Right forelimb (tissue), 1 donor: ENCODE results near the gene NR5A2.

Experiments used
- DNase-seq: peaks from one replicate; pipeline ENCODE4 v3.0.0-alpha.2; 2018

NR5A2 gene

DNA sequence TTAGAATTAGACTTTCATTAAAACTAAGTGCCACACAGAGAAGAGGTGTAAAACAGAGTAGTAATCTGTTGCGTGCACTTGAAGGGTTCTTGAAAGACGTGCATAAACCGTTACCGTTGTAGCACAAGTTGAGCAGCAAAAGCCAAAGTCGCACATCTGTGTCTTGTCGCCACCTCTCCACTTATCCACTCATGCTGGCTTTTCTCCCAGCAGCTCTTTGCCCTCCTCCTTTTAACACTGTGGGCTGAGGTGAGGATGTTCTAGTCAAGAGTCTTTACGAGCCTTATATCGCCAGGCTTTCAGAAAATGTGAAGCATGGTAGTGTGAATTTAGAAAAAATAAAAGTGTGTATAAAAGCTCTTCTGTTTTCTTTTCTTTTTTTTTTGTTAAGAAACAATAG, 48.0 kb downstream of the NR5A2 start:
- no peak for DNase-seq

- DNase-seq: no peak
These were observed 48.5 kb downstream of the NR5A2 start for GRCh38 chr1:200075938-200076546.

DNA sequence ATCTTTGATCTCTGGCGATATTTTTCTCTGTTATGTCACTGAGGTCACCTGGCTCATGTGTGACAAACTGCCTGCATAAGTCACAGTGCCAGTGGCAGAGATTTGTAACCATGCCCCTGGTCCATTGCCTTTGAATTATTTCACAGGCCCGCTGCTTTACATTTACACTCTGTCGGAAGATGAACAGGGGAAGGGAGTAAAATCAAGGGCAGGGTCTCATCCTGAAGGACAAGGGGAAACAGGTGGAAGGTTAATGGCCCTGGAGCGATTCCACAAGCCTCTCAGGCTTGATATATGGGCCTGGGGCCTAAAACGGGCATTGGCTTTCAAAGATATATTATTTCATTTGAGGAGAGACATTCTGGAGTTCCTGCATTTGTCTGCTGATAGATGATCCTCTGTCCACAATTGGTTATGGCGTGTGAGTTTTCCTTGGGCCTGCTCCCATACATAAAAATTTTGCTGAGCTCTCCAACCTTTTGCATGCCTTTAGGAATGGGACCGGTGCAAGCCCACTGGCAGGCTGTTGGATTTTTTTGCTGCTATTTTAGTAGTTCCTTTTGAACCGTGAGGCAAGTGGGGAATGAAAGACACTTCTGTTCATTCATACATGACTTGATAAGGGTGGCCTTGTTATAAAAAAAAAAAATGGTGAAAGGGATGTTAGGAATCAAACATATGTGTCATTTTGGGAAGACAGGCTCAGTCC, 51.9 kb downstream of the NR5A2 start:
- no peak for DNase-seq

DNA sequence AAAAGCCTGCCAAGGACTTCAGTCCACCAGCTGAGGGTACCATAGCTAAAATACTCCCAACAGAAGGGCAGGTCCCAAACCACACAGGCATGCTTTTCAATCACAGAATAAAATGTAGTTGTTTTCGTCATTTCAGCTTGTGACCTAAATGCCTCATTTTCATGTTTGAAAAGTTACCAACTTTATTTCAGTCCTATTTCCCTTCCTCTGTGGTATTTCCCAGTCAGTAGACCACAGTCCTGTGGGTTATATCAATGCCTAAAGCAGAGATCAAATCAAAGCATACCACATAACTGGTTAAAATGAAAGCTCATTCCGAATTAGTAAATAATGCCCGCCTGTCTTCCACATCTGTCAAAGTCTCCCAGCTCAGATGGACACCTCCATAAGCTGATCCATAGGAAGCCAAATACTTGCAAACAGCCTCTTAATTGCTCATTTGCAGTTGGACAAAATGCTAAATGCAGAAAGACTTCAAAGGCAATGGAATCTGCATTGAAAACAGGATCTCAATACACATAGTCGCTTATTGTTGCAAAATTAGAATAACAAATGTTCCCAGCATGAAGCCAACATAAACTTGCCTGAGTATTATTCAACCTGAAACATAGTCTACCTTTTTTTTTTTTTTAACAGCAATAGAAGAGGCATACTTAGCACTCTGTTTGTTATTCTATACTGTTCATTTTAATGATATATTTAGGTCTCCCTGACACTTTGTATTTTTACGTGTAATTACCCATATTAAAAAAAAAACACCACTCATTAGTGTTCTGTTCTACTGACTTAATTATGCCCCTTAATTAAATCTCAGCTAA, 53.9 kb downstream of the NR5A2 start:
- DNase-seq: no peak

DNA sequence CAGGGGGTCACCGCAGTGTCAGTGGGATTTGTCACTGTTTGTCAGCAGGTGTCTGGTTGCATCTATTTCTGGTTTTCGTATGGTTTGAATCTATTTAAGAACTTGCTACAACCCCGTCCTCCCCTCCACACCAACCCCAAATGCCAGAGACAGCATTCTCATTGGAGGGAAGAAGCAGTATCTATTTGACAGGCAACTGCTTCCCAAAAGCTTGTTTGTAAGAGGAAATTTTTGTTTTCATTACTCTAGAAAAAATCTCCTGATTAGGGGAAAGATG, 54.4 kb downstream of the NR5A2 start:
- DNase-seq: no peak

GRCh38 chr1:200082329-200082728, 54.8 kb downstream of the NR5A2 start:
- no peak for DNase-seq

- DNase-seq: no peak
These were observed 63.0 kb downstream of the NR5A2 start for GRCh38 chr1:200090252-200091159.

- DNase-seq: no peak
These were observed 67.6 kb downstream of the NR5A2 start for GRCh38 chr1:200095057-200095577.

- DNase-seq: no peak
These were observed 69.3 kb downstream of the NR5A2 start for GRCh38 chr1:200096774-200097173.

- DNase-seq: no peak
These were observed 71.5 kb downstream of the NR5A2 start for GRCh38 chr1:200099040-200099439.

- DNase-seq: no peak
These were observed 76.6 kb downstream of the NR5A2 start for GRCh38 chr1:200103966-200104583.

GRCh38 chr1:200107004-200107470, 79.5 kb downstream of the NR5A2 start:
- no peak for DNase-seq

DNA sequence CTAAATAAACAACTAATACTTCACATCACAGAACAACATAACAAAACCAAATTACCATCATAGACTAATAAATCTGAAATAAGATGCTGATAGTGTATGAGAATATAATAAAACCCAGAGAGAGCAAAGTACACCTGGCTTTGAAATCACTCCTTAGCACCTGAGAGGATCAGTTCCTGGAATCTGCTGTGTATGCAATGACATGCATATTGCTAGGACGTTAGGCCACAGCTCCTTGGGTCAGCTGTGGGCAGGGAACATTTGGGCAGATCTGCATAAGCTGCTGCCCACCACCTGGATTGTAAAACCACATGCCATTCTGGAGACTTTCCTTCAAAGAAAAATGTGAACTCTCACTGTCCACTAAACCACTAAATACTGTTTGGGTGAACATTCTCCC, 81.1 kb downstream of the NR5A2 start:
- no peak for DNase-seq

GRCh38 chr1:200112290-200112689, 84.8 kb downstream of the NR5A2 start:
- no peak for DNase-seq

- no peak for DNase-seq
These were observed 88.0 kb downstream of the NR5A2 start for GRCh38 chr1:200115532-200115931.

- no peak for DNase-seq
These were observed 88.8 kb downstream of the NR5A2 start for GRCh38 chr1:200116324-200116723.

DNA sequence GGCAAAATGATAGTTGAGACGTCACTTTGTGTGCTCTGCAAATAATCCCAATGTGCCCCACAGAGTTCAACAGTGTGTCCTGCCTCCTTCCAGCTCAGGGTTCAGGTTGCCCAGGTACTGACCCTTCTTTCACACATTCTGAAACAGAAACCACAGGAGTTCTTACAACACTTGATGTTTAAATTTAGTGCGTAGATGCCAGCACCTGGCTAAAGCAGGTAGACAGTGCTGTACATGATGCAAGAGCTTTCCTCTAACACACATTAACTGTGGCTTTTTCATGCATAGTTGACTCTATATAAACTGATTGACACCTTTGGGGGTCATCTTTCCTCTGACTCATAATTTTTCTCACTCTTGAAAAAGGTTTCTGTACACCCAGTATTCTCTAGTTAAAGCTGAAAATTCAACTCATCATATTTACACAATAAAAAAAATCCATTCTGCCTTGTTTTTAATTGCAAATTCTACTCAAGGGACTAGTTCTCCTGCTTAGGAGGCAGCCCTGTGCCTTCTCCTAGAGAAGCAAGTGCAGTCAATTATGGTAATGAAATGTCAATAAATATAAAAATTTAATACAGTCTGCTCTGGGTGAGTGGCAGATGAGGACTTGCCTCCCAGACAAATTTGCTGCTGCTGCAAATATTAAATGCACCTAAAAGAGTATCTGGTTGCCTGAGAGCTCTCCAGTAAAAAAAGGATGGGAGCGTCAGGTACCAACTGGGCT, 91.4 kb downstream of the NR5A2 start:
- DNase-seq: no peak

GRCh38 chr1:200121421-200121820, 93.9 kb downstream of the NR5A2 start:
- DNase-seq: no peak

DNA sequence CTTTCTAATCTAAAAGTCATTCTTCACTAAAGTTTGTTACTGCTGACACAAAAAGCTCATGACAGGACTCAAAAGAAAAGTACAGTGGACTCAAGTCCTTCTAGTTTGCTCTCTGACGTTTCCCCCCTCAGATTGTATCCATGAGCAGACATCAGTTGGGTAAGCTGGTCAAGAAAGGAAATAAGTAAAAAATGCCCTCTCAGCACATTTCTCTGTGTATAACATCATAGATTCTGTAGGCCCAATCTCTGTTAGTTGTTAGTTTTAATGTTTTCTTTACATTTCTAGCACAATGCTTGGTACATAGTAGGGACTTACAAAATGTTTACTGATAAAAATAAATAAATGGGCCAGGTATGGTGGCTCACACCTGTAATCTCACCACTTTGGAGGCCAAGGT, 96.8 kb downstream of the NR5A2 start:
- DNase-seq: no peak

DNA sequence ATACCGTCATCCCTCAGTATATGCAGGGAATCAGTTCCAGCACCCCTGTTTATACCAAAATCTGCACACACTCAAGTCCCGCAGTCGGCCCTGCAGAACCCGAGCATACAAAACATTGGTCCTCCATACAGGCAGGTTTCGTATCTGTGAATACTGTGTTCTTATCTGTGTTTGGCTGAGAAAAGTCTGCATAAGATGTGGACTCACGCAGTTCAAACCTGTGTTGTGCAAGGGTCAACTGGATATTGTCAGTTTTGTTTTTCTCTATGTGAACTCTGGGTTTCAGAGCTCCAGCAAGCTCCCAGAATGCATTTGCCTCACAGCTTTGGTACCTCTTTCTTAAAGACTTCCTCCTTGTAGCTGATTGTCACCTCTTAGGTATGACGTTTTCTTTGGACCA, 100.6 kb downstream of the NR5A2 start:
- DNase-seq: no peak
